HepG2 (cell line): Measurements from ENCODE around the gene ZNF630. TPM values are rescaled to one million over a fixed set of nuclear protein-coding genes. Genes with fewer than 3 reads are reported as not detected.

Experiments
- ATAC-seq: fragments of 200-7000 bp; cut with Tn5 transposase; 3 replicates; pipeline ENCODE4 v1.9.1; 2020; ENCODE audit warnings: mild to moderate bottlenecking, moderate library complexity
- BruUV-seq: library from RNA; stranded (reverse); fragments of 400-500 nt; replicated peaks from 2 replicates; lab custom pipeline; 2021; lab: Mats Ljungman, UMichigan
- CTCF ChIA-PET: fragments of 300-600 bp; formaldehyde crosslinking; extraction: SDS; loops from one replicate; lab custom pipeline; 2021; ENCODE audit warnings: low total read pairs, inconsistent platforms, low intra/inter-chr PET ratio; lab: Yijun Ruan, JAX
- POLR2A ChIA-PET: fragments of 350-600 bp; sonication (Branson Sonifier 250); formaldehyde crosslinking; loops from one replicate; lab custom pipeline; 2020; ENCODE audit warnings: antibody characterized with exemption, inconsistent platforms; lab: Yijun Ruan, JAX
- DNase-seq: peaks from one replicate; pipeline ENCODE4 v3.0.0-alpha.2; 2015; ENCODE audit warnings: low spot score
- FAIRE-seq: peaks from 3 replicates; lab custom pipeline; 2011; peaks lifted over from hg19 to GRCh38; lab: Jason Lieb, UNC
- H2AFZ ChIP-seq: one replicate; pipeline ENCODE4 v1.6.1; 2011; ENCODE audit warnings: low read length, inconsistent platforms
- H3K27ac ChIP-seq: fragments of 300-600 bp; 3 replicates; pipeline ENCODE4 v1.8.0; 2011; ENCODE audit warnings: mixed run types, mild to moderate bottlenecking, mixed read lengths, low read length, inconsistent platforms; ENCODE audit not compliant: insufficient read depth; ENCODE audit errors: extremely low read length
- H3K27me3 ChIP-seq, 2 experiments: fragments of 200-600 bp in 1 of 2; 2 replicates in 1 of 2; 3 replicates in 1 of 2; pipeline versions ENCODE4 v1.6.0 to v1.8.0; 2011; ENCODE audit warnings: low read length in 2 of 2, mild to moderate bottlenecking in 2 of 2, moderate library complexity in 2 of 2, inconsistent platforms in 1 of 2; ENCODE audit not compliant: insufficient read depth in 2 of 2, control insufficient read depth in 1 of 2
- H3K36me3 ChIP-seq, 2 experiments: fragments of 200-600 bp in 1 of 2; replicated peaks in 1 of 2; 2 replicates in 1 of 2; 3 replicates in 1 of 2; pipeline versions ENCODE4 v1.5.1 to v1.8.0; 2011; ENCODE audit warnings: low read length in 2 of 2, inconsistent platforms in 1 of 2; ENCODE audit not compliant: insufficient read depth in 2 of 2, control insufficient read depth in 1 of 2
- H3K4me1 ChIP-seq: 2 replicates; pipeline ENCODE4 v1.5.1; 2012; ENCODE audit warnings: low read length, inconsistent platforms; ENCODE audit not compliant: insufficient read depth
- H3K4me2 ChIP-seq: 2 replicates; pipeline ENCODE4 v1.6.0; 2011; ENCODE audit warnings: low read depth, low read length, inconsistent platforms
- H3K4me3 ChIP-seq, 3 experiments: fragments of 200-600 bp in 1 of 3; sonication (generic), shearing (Covaris generic) in 1 of 3; replicated peaks in 1 of 3; 2 replicates each; pipeline ENCODE4 v1.5.1; 2011 to 2016; ENCODE audit warnings: low read length in 3 of 3, inconsistent platforms in 2 of 3, low read depth in 2 of 3, mild to moderate bottlenecking in 2 of 3, control low read depth in 1 of 3, mixed read lengths in 1 of 3; ENCODE audit not compliant: insufficient read depth in 1 of 3
- H3K79me2 ChIP-seq: one replicate; pipeline ENCODE4 v1.6.1; 2011; ENCODE audit warnings: low read length, inconsistent platforms; ENCODE audit not compliant: insufficient read depth
- H3K9ac ChIP-seq: 2 replicates; pipeline ENCODE4 v1.6.0; 2011; ENCODE audit warnings: mild to moderate bottlenecking, low read depth, low read length, inconsistent platforms; ENCODE audit not compliant: insufficient read depth
- H3K9me3 ChIP-seq: 2 replicates; pipeline ENCODE4 v1.5.1; 2012; ENCODE audit warnings: mild to moderate bottlenecking, low read length
- H4K20me1 ChIP-seq: 2 replicates; pipeline ENCODE4 v1.6.0; 2011; ENCODE audit warnings: inconsistent platforms, mild to moderate bottlenecking, low read length, moderate library complexity; ENCODE audit not compliant: insufficient read depth
- CENPT ChIP-seq: sonication (generic); formaldehyde crosslinking; IDR thresholded peaks from 2 replicates; pipeline ENCODE4 v1.8.0; 2022; ENCODE audit warnings: low read depth, mild to moderate bottlenecking, moderate library complexity, missing genetic modification reagents
- FOSL1 ChIP-seq: sonication (generic); formaldehyde crosslinking; IDR thresholded peaks from 2 replicates; pipeline ENCODE4 v1.9.0; 2021; ENCODE audit warnings: missing genetic modification reagents, borderline replicate concordance
- MEIS2 ChIP-seq: sonication (generic); formaldehyde crosslinking; IDR thresholded peaks from 2 replicates; pipeline ENCODE4 v1.9.0; 2021; ENCODE audit warnings: mild to moderate bottlenecking, missing genetic modification reagents
- NCOA2 ChIP-seq: sonication (generic); formaldehyde crosslinking; IDR thresholded peaks from 2 replicates; pipeline ENCODE4 v1.8.0; 2022; ENCODE audit warnings: inconsistent platforms
- NFYB ChIP-seq: sonication (generic); formaldehyde crosslinking; IDR thresholded peaks from 2 replicates; pipeline ENCODE4 v1.4.0; 2020; ENCODE audit warnings: missing genetic modification reagents
- RBFOX2 ChIP-seq: fragments of 200-400 bp; formaldehyde crosslinking; IDR thresholded peaks from 2 replicates; pipeline ENCODE4 v1.6.1; 2017; ENCODE audit warnings: low read depth, mild to moderate bottlenecking, low read length
- SCMH1 ChIP-seq: sonication (generic); formaldehyde crosslinking; IDR thresholded peaks from 2 replicates; pipeline ENCODE4 v1.9.0; 2021; ENCODE audit warnings: missing genetic modification reagents, mild to moderate bottlenecking, borderline replicate concordance
- ZNF121 ChIP-seq: sonication (generic); formaldehyde crosslinking; IDR thresholded peaks from 2 replicates; pipeline ENCODE4 v1.5.0; 2020; ENCODE audit warnings: mild to moderate bottlenecking, missing genetic modification reagents
- ZNF382 ChIP-seq: sonication (generic); formaldehyde crosslinking; IDR thresholded peaks from 2 replicates; pipeline ENCODE4 v1.5.0; 2020; ENCODE audit warnings: missing genetic modification reagents, mild to moderate bottlenecking, borderline replicate concordance
- ZNF678 ChIP-seq: sonication (generic); formaldehyde crosslinking; IDR thresholded peaks from 2 replicates; pipeline ENCODE4 v1.4.0; 2020; ENCODE audit warnings: mild to moderate bottlenecking, missing genetic modification reagents
- ZNF761 ChIP-seq: sonication (generic); formaldehyde crosslinking; conservative IDR thresholded peaks from 2 replicates; pipeline ENCODE4 v1.4.0; 2020; ENCODE audit warnings: mild to moderate bottlenecking, missing genetic modification reagents
- WGBS: methylation state at CpG from one replicate; pipeline ENCODE4 v1.1.6; 2017; ENCODE audit warnings: low lambda C conversion rate; 5-methylcytosine and 5-hydroxymethylcytosine counted together
- in situ Hi-C: cut with HindIII; loops from 2 replicates; pipeline ENCODE4 v1.10.0; 2017; ENCODE audit warnings: low pct_unique_long_range_greater_than_20kb; ENCODE audit not compliant: extremely low pct_ligation_motif_present
- intact Hi-C: fragments of 100-400 bp; cut with micrococcal nuclease; formaldehyde crosslinking; loops from one replicate; pipeline ENCODE4 v1.10.0; 2022; ENCODE audit not compliant: unreplicated experiment
- polyA plus RNA-seq, 8 experiments: library from polyadenylated mRNA; depleted of rRNA in 3 of 8; stranded (reverse) in 7 of 8; unstranded in 1 of 8; fragments of >200 nt; fragmentation: Illumina TruSeq in 4 of 8; extraction: Trizol in 4 of 8; gene quantifications; 2 replicates each; pipeline versions ENCODE4 v1.2.1 to v1.2.3, GENCODE V29; 2011 to 2016; ENCODE audit warnings: low read depth in 4 of 8, missing spikeins in 1 of 8, mixed read lengths in 1 of 8; ENCODE audit not compliant: insufficient read depth in 1 of 8
- total RNA-seq, 5 experiments: library from RNA; depleted of rRNA; stranded (reverse); fragments of >200 nt; fragmentation: Illumina TruSeq; extraction: Trizol; gene quantifications; 2 replicates each; pipeline ENCODE4 v1.2.3, GENCODE V29; 2016; ENCODE audit warnings: low read depth in 1 of 5
- TF ChIP-seq, protein P1 (sequence below): sonication (generic); formaldehyde crosslinking; IDR thresholded peaks from 2 replicates; pipeline ENCODE4 v1.4.0; 2020; ENCODE audit warnings: mild to moderate bottlenecking, missing genetic modification reagents

The ZNF630 gene
- total and polyA plus RNA-seq, 2 of the 13 experiments (the other 11 are each of a cell fraction or from before 2014, with no cell fraction given) = not detected

DNA sequence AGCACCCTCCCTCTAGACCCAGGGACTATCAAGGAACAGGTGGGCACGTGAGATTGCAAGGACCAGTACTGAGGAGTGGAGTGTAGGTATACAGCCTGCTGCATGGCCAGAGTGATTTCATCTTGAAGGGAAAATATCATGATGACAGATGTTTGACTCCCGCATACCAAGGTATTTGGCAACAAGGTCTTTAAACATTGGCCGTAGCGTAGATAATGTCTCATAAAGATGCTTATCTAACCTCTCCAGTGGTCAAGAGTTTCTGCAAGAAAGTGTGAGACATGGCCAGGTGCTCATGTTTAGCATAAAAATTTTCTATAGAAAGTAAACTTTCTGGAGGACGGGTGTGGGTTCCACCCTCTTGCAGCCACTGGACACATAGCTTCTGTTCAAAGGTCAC is 18.7 kb upstream of the ZNF630 start:
- H2AFZ ChIP-seq = no peak overlapping the region
- H3K27ac ChIP-seq = no peak overlapping the region
- no TSS peak for BruUV-seq
- CTCF ChIA-PET = no interaction called here
- no peak overlapping the region for H3K4me3 ChIP-seq
- H3K36me3 ChIP-seq = no peaks in the 10 kb centered on the region
- no peaks in the 10 kb centered on the region for H3K79me2 ChIP-seq
- ATAC-seq = no peak
- H3K4me1 ChIP-seq = 0 out of 2 replicates have a peak, but pooled peaks cover 6% of the 10 kb centered on the region
- H3K9ac ChIP-seq = no peak overlapping the region
- DNase-seq = no peak
- TF ChIP-seq SCMH1 (no peak), ZNF678 (CRISPR knock-in tag) (no peak), ZNF761 (CRISPR knock-in tag) (no peak), ZNF121 (CRISPR knock-in tag) (no peak), NFYB (no peak), ZNF382 (CRISPR knock-in tag) (no peak), MEIS2 (no peak), NCOA2 (CRISPR knock-in tag) (no peak), RBFOX2 (no peak), CENPT (no peak), FOSL1 (CRISPR knock-in tag) (no peak)
- TF ChIP-seq, protein P1, sequence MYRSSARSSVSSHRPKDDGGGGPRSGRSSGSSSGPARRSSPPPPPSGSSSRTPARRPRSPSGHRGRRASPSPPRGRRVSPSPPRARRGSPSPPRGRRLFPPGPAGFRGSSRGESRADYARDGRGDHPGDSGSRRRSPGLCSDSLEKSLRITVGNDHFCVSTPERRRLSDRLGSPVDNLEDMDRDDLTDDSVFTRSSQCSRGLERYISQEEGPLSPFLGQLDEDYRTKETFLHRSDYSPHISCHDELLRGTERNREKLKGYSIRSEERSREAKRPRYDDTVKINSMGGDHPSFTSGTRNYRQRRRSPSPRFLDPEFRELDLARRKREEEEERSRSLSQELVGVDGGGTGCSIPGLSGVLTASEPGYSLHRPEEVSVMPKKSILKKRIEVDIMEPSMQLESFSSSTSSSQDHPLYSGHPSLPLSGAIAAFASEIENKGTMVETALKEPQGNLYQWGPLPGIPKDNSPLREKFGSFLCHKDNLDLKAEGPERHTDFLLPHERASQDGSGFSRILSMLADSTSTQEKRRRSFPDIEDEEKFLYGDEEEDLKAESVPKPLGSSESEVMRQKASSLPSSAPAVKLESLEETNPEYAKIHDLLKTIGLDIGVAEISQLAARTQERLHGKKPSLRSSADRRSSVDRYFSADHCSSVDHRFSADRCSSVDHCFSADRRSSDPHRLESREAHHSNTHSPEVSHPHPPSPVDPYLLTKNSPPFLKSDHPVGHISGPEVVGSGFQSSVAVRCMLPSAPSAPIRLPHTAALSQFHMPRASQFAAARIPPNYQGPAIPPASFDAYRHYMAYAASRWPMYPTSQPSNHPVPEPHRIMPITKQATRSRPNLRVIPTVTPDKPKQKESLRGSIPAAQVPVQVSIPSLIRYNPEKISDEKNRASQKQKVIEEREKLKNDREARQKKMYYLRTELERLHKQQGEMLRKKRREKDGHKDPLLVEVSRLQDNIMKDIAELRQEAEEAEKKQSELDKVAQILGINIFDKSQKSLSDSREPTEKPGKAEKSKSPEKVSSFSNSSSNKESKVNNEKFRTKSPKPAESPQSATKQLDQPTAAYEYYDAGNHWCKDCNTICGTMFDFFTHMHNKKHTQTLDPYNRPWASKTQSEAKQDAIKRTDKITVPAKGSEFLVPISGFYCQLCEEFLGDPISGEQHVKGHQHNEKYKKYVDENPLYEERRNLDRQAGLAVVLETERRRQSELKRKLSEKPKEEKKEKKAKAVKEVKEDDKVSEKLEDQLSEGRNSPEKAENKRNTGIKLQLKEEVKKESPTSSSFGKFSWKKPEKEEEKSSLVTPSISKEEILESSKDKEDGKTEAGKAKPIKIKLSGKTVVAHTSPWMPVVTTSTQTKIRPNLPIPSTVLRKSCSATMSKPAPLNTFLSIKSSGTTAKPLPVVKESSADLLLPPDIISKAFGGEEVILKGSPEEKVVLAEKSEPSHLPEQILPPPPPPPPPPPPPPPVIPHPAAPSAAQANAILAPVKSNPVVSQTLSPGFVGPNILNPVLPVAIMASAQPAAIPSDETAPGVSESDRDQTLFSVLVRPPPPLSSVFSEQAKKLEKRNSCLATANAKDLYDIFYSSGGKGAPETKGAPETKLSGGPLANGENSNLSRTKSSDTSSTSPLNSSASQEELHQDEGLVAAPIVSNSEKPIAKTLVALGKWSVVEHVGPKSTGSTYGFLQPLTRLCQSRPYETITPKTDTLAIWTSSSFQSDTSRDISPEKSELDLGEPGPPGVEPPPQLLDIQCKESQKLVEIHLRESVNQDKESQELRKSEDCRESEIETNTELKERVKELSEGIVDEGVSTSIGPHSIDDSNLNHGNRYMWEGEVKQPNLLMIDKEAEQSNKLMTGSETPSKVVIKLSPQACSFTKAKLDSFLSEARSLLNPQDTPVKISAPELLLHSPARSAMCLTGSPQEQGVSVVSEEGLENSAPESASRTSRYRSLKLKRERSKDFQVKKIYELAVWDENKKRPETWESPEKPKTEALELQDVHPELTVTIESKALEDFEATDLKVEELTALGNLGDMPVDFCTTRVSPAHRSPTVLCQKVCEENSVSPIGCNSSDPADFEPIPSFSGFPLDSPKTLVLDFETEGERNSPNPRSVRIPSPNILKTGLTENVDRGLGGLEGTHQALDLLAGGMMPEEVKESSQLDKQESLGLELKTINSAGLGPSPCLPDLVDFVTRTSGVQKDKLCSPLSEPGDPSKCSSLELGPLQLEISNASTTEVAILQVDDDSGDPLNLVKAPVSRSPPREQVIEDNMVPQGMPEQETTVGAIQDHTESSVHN = no peak
- WGBS = 0% methylated on average over 4 of the region's 5 CpGs
- no peak overlapping the region for H3K4me2 ChIP-seq
- POLR2A ChIA-PET = no interaction called here
- intact Hi-C loops = no loop called here
- in situ Hi-C loops = no loop called here
- H3K27me3 ChIP-seq = no peaks in the 10 kb centered on the region
- no peaks in the 10 kb centered on the region for H4K20me1 ChIP-seq
- FAIRE-seq = no peak
- no peaks in the 10 kb centered on the region for H3K9me3 ChIP-seq
